ENCODE results near the gene SLC37A4.
A peak's percentile ranks its signal among the peaks of the same experiment; 100 is the strongest.
"Not testable (repeated sequence)": the region's sequence is repeated elsewhere in the genome, so short reads cannot be mapped to it uniquely, and the experiment has no call there.

SLC37A4 gene

GRCh38 chr11:119018074-119018938 is 12.4 kb downstream of the SLC37A4 start, which contains the start of the genes RPS25 and TRAPPC4:
Gene RPS25, minus strand, starts transcription at chr11:119018343. Its CDS starts 59 bp downstream, at chr11:119018284.
Gene TRAPPC4, plus strand, starts transcription at chr11:119018766. Its CDS starts 30 bp downstream, at chr11:119018796.
- intact Hi-C loops (cut with micrococcal nuclease): loop anchor here (1.0 to 2.0 kb wide), 3 partner anchors 12 to 84 kb away; partner anchors contain the start of genes CENATAC and SLC37A4
- Mint-ChIP-seq H3K4me1 (ENCODE audit: low read depth) (peaks cover 31% of the 10 kb centered on the region), H3K9me3 (no peaks in the 10 kb centered on the region), H3K36me3 (ENCODE audit: low read depth) (peaks cover 93% of the 10 kb centered on the region), H3K4me3 (peak within 1 kb of the TSS; percentile 98), H3K27ac (peak within 1 kb of the TSS; percentile 99), H3K27me3 (no peaks in the 10 kb centered on the region)

GRCh38 chr11:119017377-119017776 is 13.3 kb downstream of the SLC37A4 start:
- intact Hi-C loops (cut with micrococcal nuclease): not testable (repeated sequence)

GRCh38 chr11:119016216-119017009 is 14.3 kb downstream of the SLC37A4 start:
- H3K36me3 Mint-ChIP-seq (ENCODE audit: low read depth): peaks cover 93% of the 10 kb centered on the region
- no peaks in the 10 kb centered on the region for H3K9me3 Mint-ChIP-seq
- no peak overlapping the region for H3K4me3 Mint-ChIP-seq
- no peaks in the 10 kb centered on the region for H3K27me3 Mint-ChIP-seq
- intact Hi-C loops (cut with micrococcal nuclease): no loop called here
- peak overlapping the region; percentile 99 for H3K27ac Mint-ChIP-seq
- peaks cover 25% of the 10 kb centered on the region for H3K4me1 Mint-ChIP-seq (ENCODE audit: low read depth)

More at GRCh38 chr11:119017377-119017776, 13.3 kb downstream of the SLC37A4 start:
- Mint-ChIP-seq H3K27ac (peak overlapping the region; percentile 99), H3K4me3 (peak overlapping the region; percentile 98), H3K36me3 (ENCODE audit: low read depth) (peaks cover 93% of the 10 kb centered on the region), H3K4me1 (ENCODE audit: low read depth) (peaks cover 27% of the 10 kb centered on the region)
- H3K9me3 Mint-ChIP-seq, H3K27me3 Mint-ChIP-seq: not testable (repeated sequence)

- Mint-ChIP-seq H3K9me3 (no peaks in the 10 kb centered on the region), H3K4me3 (no peak overlapping the region)
Observed at GRCh38 chr11:119015054-119015611, 15.5 kb downstream of the SLC37A4 start.

GRCh38 chr11:119014209-119014924 is 16.3 kb downstream of the SLC37A4 start:
- intact Hi-C loops (cut with micrococcal nuclease): no loop called here
- no peak overlapping the region for H3K4me3 Mint-ChIP-seq
- H3K27me3 Mint-ChIP-seq: no peaks in the 10 kb centered on the region
- H3K4me1 Mint-ChIP-seq (ENCODE audit: low read depth): peaks cover 16% of the 10 kb centered on the region
- peaks cover 97% of the 10 kb centered on the region for H3K36me3 Mint-ChIP-seq (ENCODE audit: low read depth)
- no peak overlapping the region for H3K27ac Mint-ChIP-seq
- no peaks in the 10 kb centered on the region for H3K9me3 Mint-ChIP-seq

More at GRCh38 chr11:119015054-119015611, 15.5 kb downstream of the SLC37A4 start:
- Mint-ChIP-seq H3K4me1 (ENCODE audit: low read depth) (peaks cover 20% of the 10 kb centered on the region), H3K27ac (no peak overlapping the region), H3K36me3 (ENCODE audit: low read depth) (peaks cover 93% of the 10 kb centered on the region), H3K27me3 (no peaks in the 10 kb centered on the region)
- intact Hi-C loops (cut with micrococcal nuclease): no loop called here

GRCh38 chr11:119012629-119013170 is 18.0 kb downstream of the SLC37A4 start:
- Mint-ChIP-seq H3K9me3 (no peaks in the 10 kb centered on the region), H3K36me3 (ENCODE audit: low read depth) (peaks cover 97% of the 10 kb centered on the region), H3K4me3 (no peak overlapping the region), H3K4me1 (ENCODE audit: low read depth) (peaks cover 16% of the 10 kb centered on the region), H3K27me3 (no peaks in the 10 kb centered on the region), H3K27ac (no peak overlapping the region)
- intact Hi-C loops (cut with micrococcal nuclease): no loop called here

- intact Hi-C loops (cut with micrococcal nuclease): no loop called here
- Mint-ChIP-seq H3K9me3 (no peaks in the 10 kb centered on the region), H3K27ac (no peak overlapping the region), H3K36me3 (ENCODE audit: low read depth) (peaks cover 100% of the 10 kb centered on the region), H3K4me3 (no peak overlapping the region), H3K4me1 (ENCODE audit: low read depth) (peaks cover 14% of the 10 kb centered on the region), H3K27me3 (no peaks in the 10 kb centered on the region)
Observed at GRCh38 chr11:119011476-119012053, 19.1 kb downstream of the SLC37A4 start.

GRCh38 chr11:119006656-119007055 is 24.0 kb downstream of the SLC37A4 start:
- no peak overlapping the region for H3K27ac Mint-ChIP-seq
- intact Hi-C loops (cut with micrococcal nuclease): no loop called here
- no peaks in the 10 kb centered on the region for H3K27me3 Mint-ChIP-seq
- no peaks in the 10 kb centered on the region for H3K9me3 Mint-ChIP-seq
- no peak overlapping the region for H3K4me3 Mint-ChIP-seq
- peaks cover 100% of the 10 kb centered on the region for H3K36me3 Mint-ChIP-seq (ENCODE audit: low read depth)
- H3K4me1 Mint-ChIP-seq (ENCODE audit: low read depth): no peaks in the 10 kb centered on the region

GRCh38 chr11:119000906-119001305 is 29.8 kb downstream of the SLC37A4 start:
- Mint-ChIP-seq H3K4me1 (ENCODE audit: low read depth) (peaks cover 36% of the 10 kb centered on the region), H3K9me3 (no peaks in the 10 kb centered on the region), H3K27ac (no peak overlapping the region), H3K27me3 (no peaks in the 10 kb centered on the region), H3K36me3 (ENCODE audit: low read depth) (peaks cover 83% of the 10 kb centered on the region), H3K4me3 (no peak overlapping the region)
- intact Hi-C loops (cut with micrococcal nuclease): no loop called here

GRCh38 chr11:118998822-118999221 is 31.9 kb downstream of the SLC37A4 start:
- intact Hi-C loops (cut with micrococcal nuclease): loop anchor here (1.0 kb wide), 2 partner anchors 19 to 31 kb away; partner anchors contain the start of genes RPS25, SLC37A4 and TRAPPC4
- H3K4me1 Mint-ChIP-seq (ENCODE audit: low read depth): peaks cover 36% of the 10 kb centered on the region
- peaks cover 62% of the 10 kb centered on the region for H3K36me3 Mint-ChIP-seq (ENCODE audit: low read depth)
- no peaks in the 10 kb centered on the region for H3K27me3 Mint-ChIP-seq
- H3K27ac Mint-ChIP-seq: peak overlapping the region; percentile 98
- no peaks in the 10 kb centered on the region for H3K9me3 Mint-ChIP-seq
- H3K4me3 Mint-ChIP-seq: peak overlapping the region; percentile 100

GRCh38 chr11:118998388-118998717 is 32.3 kb downstream of the SLC37A4 start:
- peaks cover 57% of the 10 kb centered on the region for H3K36me3 Mint-ChIP-seq (ENCODE audit: low read depth)
- peak overlapping the region; percentile 98 for H3K27ac Mint-ChIP-seq
- intact Hi-C loops (cut with micrococcal nuclease): loop anchor here (1.0 kb wide), 2 partner anchors 20 to 32 kb away; partner anchors contain the start of genes RPS25, SLC37A4 and TRAPPC4
- peaks cover 36% of the 10 kb centered on the region for H3K4me1 Mint-ChIP-seq (ENCODE audit: low read depth)
- H3K9me3 Mint-ChIP-seq: no peaks in the 10 kb centered on the region
- no peaks in the 10 kb centered on the region for H3K27me3 Mint-ChIP-seq
- H3K4me3 Mint-ChIP-seq: peak overlapping the region; percentile 100

GRCh38 chr11:118997627-118998387 is 32.9 kb downstream of the SLC37A4 start, which contains the start of gene CENATAC:
Gene CENATAC, plus strand, starts transcription at chr11:118998138. Its CDS starts 60 bp downstream, at chr11:118998198.
- Mint-ChIP-seq H3K4me3 (peak within 1 kb of the TSS; percentile 100), H3K9me3 (no peaks in the 10 kb centered on the region), H3K27me3 (no peaks in the 10 kb centered on the region), H3K36me3 (ENCODE audit: low read depth) (peaks cover 52% of the 10 kb centered on the region), H3K4me1 (ENCODE audit: low read depth) (peaks cover 36% of the 10 kb centered on the region), H3K27ac (peak within 1 kb of the TSS; percentile 98)
- intact Hi-C loops (cut with micrococcal nuclease): loop anchor here (1.0 to 2.0 kb wide), 3 partner anchors 20 to 59 kb away; partner anchors contain the start of genes HYOU1, RPS25, SLC37A4 and TRAPPC4

Measured in dendritic cell treated with granulocyte-macrophage colony-stimulating factor and Interleukin-4, amounts not matched to agents 40 ng/mL and 50 ng/mL, for 4 days (primary cell).